Cardiac septum (tissue), 1 donor: ENCODE results near the gene MYORG. TPM values are rescaled to one million over a fixed set of nuclear protein-coding genes. Genes with fewer than 3 reads are reported as not detected.

Source experiments
- DNase-seq: peaks from one replicate; pipeline ENCODE4 v3.0.0-alpha.2; 2020; ENCODE audit warnings: low spot score
- intact Hi-C: fragments of 100-400 bp; cut with DNase I; formaldehyde crosslinking; loops from one replicate; pipeline ENCODE4 v1.14.0; 2022
- total RNA-seq: library from RNA; stranded (reverse); fragmentation: NEBNext Ultra II Directional; extraction: Animal tissue kit (Norgen Biotek cat#: 25700); gene quantifications from one replicate; pipeline ENCODE4 v1.2.1, GENCODE V29; 2021
- donor health status: DM: no; HTN: no; CAD: no.

Gene MYORG
- total RNA-seq, 1 donor from 2014 or later = 9.7 TPM

- intact Hi-C loops = no loop called here
- peak; percentile 43 for DNase-seq
Measured at GRCh38 chr9:34386656-34387055, 10.0 kb upstream of the MYORG start.

DNA sequence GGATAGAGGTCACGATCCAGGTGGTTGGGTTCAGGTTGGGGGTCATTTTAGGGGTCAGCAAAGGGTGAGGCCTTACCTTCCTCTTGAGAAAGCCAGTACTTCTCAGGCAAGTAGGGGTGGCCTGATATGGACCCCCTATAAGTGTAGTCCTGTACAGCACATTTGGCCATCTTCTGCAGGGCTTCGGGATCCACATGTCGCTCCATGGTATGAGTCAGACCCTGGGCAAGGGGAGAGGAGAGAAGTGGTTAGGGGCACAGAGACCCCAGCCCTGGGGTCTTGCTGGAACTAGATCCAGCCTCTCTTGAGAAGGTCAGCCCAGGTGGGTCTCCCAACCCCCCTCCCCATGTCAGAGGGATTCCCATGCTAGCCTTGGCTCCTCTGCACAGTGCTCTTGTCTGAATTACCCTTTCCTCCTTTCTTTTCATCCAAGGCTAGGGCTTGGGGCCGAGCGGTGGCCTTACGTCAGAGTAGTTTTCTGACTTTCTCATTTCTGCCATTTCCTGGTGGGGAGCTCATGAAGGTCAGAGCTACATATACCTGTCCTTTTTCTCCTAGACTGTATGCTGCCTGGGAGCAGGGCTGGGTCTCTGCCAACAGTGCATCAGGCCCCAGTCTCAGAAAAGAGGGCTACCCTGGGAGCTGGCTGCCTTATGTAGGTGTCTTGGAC, 9.0 kb upstream of the MYORG start:
- intact Hi-C loops = no loop called here
- peak; percentile 43 for DNase-seq

DNA sequence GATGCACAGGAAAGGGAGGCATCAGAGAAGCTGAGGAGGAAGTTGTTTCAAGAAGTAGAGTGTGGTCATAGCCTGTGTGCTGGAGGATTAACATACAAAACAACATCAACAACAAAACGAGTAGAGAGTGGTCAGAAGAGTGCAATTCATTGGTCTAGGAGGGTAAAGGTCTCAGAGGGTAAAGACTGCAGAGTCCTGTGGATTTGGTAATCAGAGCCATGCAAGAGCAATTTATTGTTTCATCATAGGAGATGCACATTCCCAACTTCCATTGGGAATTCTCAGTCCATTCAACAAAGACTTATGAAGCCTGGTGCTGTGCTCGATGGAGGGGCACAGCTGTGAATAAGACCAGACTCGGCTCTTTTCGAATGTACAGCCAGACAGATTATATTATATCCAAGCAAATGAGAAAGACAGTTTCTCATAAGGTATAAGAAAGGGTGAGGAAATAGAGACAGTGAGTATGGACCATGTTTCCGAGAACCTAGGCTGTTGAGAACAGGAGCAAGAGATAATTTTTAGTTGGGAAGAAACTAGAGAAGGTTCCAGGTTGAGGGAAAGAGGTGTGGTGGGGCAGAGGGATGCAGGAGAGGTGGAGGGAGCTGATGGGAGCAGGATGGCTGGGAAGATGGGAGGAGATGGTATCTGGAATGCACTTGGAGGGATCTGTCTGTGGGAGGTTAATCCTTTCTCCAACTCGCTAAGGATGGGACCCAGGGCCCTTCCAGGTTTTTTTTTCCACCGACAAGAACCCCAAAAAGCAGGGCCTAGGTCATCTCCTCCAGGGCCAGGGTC, 7.9 kb upstream of the MYORG start:
- peak; percentile 54 for DNase-seq
- intact Hi-C loops = no loop called here

DNA sequence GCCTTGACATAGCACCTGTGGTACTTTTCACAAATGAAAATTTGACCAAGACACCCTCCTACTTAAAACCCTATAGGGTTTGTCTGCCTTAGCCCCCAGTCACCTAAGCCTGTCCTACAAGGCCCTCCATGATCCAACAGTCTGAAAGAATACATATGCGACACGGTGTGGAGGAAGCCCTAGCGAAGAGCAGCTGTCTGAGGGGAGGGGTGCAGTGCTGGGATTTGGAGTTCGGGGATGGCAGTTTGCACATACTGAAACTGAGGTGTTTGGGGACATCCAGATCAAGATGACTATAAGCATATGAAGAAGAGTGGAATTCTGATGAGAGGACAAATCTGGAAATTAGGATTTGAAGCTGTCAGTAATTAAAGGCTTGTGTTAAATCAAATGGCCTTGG, 7.2 kb upstream of the MYORG start:
- intact Hi-C loops = no loop called here
- DNase-seq = no peak

DNA sequence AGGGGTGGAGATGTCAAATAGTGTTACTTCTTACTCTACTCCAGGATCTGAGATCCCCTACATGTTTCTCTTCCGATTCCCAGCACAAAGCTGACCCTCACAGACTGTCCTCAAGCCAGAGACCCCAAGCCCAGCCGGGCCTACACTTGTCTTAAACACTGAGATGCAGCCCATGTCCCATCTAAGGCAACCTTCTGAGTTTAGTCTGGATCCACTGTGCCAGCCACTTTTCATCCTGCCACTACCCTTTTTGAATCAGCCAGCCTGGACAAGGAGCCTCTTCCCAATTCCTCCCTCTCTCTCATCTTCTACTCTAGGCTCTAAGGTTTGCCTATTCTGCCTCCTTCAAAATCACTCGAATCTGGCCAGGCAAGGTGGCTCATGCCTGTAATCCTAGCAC, 6.2 kb upstream of the MYORG start:
- peak; percentile 36 for DNase-seq
- intact Hi-C loops = no loop called here

GRCh38 chr9:34382054-34382453, 5.4 kb upstream of the MYORG start:
- intact Hi-C loops = no loop called here
- DNase-seq = no peak

GRCh38 chr9:34381323-34381722, 4.6 kb upstream of the MYORG start:
- intact Hi-C loops = no loop called here
- DNase-seq = no peak

GRCh38 chr9:34380511-34381315, 4.0 kb upstream of the MYORG start:
- DNase-seq = peak; percentile 88
- intact Hi-C loops = loop anchor here (1.0 kb wide), 1 partner anchor 48 kb away; no protein-coding TSS in a partner anchor

DNA sequence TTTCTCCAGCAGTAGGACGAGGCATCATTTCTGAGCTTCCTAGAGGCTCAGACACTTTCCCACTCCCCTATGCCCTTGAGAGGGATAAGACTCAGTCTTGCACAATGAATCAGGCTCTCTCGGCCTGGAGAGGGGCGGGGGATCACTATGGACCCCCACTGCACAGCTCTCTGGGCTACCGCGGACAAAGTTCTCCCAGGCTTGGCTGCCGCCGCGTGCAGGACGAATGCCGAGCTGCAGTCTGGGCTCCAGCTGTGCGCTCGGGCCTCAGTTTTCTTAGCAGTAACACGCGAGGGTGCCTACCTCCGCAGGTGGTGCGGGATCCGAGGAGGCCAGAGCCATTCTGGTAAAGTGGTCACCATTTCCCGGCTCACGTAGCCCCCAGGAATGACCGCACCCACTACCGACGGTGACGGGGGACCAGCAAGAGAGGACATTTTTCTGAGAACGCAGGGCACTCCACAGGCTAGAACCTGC, 3.4 kb upstream of the MYORG start:
- intact Hi-C loops = loop anchor here (1.0 kb wide), 1 partner anchor 48 kb away; no protein-coding TSS in a partner anchor
- DNase-seq = no peak

- DNase-seq = peak; percentile 95
- intact Hi-C loops = loop anchor here (1.0 to 2.0 kb wide), 2 partner anchors 47 to 125 kb away; no protein-coding TSS in a partner anchor
Measured at GRCh38 chr9:34379334-34380033, 2.8 kb upstream of the MYORG start.

GRCh38 chr9:34378376-34379060, 1.8 kb upstream of the MYORG start:
- intact Hi-C loops = loop anchor here (2.0 kb wide), 1 partner anchor 124 kb away; no protein-coding TSS in a partner anchor
- no peak for DNase-seq

- intact Hi-C loops = no loop called here
- no peak for DNase-seq
Measured at GRCh38 chr9:34377404-34377746, 677 bp upstream of the MYORG start.

GRCh38 chr9:34375901-34376595, 650 bp downstream of the MYORG start:
- DNase-seq = peak; percentile 83
- intact Hi-C loops = no loop called here

GRCh38 chr9:34374905-34375552, 1.7 kb downstream of the MYORG start:
- DNase-seq = no peak
- intact Hi-C loops = no loop called here

GRCh38 chr9:34374339-34374738, 2.4 kb downstream of the MYORG start:
- intact Hi-C loops = no loop called here
- DNase-seq = no peak

DNA sequence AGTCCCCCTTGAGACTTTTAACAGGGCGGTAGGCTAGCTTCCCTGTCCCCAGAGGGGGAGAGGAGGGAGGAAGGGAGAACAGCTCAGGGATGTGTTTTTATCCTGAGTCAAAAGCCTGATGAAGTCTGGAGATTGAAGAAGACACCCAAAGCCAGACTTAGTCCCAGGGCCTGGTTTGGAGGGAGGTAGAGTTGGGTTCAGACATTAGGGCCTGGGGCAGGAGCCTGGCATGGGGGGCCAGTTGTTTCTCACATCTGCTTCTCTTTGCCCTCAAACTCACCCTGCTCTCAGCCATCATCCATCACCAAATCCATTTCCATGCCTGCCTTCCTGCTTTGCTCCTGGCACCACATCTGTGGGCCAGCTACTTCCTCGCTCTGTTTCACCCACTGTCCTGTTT, 2.9 kb downstream of the MYORG start:
- intact Hi-C loops = no loop called here
- DNase-seq = no peak

GRCh38 chr9:34372467-34373011, 4.2 kb downstream of the MYORG start:
- intact Hi-C loops = no loop called here

More at GRCh38 chr9:34372467-34373011, 4.2 kb downstream of the MYORG start:
- DNase-seq = no peak
